HG03457 (cell line): ENCODE measurements around the gene CAMTA1.
"Not testable (repeated sequence)": the region's sequence is repeated elsewhere in the genome, so short reads cannot be mapped to it uniquely, and the experiment has no call there.

Source experiments
- ATAC-seq: cut with Tn5 transposase; IDR thresholded peaks from one replicate; pipeline ENCODE4 v1.9.1; 2021; ENCODE audit warnings: moderate number of reproducible peaks; ENCODE audit not compliant: unreplicated experiment

CAMTA1 gene

DNA sequence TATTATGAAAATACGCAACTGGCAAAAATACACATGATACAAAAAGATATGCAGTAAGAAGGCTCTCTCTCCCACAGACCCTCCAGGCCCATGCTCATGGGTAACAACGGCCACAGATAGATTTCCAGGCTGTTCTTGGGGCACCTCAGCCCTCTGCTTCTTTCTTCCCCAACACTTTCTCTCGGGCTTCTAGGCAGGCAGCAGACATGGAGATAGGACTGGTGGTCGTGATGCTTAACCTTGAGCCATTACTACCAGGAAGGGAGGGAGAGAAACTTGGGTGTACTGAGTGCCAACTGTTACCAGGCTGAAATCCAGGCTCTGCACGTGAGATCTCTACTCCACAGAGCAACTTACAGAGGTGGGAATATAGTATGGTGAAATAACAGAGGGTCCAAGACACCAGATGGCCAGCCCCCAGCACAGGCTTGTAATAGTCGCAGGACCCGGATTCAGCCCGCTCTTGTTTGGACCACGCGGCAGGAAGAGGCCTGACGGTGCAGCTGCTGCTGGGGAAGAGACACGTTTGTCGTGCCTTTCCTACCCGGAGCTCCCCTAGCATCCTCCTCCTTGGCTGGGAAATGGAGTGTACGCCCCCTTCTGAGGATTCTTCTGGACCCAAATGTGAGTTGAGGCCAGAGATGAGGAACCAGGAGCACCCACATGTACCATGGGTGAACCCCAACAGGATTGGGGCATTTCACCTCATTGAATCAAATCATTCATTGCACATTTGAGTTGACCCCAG is 544.8 kb downstream of the CAMTA1 start:
- ATAC-seq: no peak

DNA sequence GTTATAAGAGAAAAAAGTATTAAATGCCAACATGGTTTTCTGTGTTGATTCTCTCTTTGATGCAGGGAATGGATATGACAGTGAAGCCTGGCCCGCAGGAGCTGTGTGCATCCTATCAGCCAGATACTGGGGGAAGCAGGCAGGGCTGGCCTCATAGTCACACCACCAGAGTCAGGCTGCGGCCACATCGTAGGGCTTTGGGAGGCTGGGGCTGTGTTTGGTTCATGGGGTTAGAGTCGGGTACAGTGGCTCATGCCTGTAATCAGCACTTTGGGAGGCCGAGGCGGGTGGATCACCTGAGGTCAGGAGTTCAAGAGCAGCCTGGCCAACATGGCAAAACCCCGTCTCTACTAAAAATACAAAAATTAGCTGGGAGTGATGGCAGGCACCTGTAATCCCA is 545.5 kb downstream of the CAMTA1 start:
- ATAC-seq: not testable (repeated sequence)

DNA sequence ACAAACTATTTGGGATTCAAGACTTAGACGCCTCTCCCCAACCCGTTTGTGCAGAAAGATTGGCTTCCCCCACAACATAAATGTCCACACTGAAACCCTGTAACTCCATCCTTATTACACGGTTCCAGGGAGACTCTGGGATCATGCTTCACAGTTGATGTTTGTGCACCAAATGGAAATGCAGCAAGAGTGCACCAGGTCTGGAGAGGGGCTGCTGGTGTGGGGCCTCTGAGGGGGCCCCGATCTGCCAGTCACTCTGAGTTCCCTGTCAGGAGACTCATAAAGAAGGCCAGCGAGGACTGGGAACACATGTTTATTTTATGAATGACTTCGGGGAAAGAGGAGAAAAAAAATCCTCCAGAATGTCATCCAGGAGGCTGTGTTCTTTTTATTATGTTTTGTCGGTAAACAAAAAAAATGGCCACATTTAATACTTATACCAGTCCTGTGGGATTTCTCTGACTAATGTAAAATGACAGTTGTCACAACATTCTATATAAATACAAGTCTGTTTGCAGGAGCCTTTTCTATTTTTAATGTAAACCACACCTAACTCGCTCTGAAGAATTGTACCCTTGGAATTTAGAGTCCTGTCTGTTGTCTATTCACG is 546.8 kb downstream of the CAMTA1 start:
- no peak for ATAC-seq

DNA sequence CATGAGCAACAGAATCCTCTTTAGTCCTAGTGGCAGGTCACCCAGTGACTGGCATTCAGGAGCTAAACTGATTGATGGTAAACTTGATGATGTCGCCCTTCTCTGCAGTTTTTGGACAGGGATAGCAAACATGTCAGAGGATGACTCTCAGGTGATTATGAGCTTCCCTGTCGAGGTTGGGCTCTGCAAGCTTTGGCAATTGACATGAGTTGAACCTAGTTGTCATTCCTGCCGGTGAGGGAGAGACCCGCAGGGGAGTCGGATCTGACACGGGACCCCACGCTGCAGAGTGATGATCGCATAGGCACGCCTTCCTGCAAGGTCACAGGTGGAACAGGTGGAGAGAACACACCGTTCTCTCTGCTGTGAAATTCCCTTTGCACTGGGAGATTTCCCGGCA is 547.8 kb downstream of the CAMTA1 start:
- no peak for ATAC-seq

DNA sequence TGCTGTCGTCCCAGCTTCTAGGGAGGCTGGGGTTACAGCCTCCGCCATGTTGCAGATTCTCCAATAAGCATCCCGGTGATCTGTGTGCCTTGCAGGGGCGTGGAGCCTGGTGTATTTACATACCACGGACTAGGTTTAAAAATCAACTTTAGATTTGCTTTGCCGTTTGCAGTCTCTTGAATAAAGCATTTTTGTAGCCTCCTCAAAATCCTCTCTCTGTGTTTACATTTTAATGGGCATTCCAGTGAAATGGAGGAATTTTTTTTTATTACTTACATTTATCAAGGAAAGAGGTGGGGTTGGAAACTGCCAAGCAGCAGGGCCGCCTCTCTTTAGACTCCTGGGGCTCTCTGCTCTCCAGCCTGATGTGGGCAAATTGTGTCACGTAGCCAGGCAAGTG is 548.4 kb downstream of the CAMTA1 start:
- no peak for ATAC-seq

DNA sequence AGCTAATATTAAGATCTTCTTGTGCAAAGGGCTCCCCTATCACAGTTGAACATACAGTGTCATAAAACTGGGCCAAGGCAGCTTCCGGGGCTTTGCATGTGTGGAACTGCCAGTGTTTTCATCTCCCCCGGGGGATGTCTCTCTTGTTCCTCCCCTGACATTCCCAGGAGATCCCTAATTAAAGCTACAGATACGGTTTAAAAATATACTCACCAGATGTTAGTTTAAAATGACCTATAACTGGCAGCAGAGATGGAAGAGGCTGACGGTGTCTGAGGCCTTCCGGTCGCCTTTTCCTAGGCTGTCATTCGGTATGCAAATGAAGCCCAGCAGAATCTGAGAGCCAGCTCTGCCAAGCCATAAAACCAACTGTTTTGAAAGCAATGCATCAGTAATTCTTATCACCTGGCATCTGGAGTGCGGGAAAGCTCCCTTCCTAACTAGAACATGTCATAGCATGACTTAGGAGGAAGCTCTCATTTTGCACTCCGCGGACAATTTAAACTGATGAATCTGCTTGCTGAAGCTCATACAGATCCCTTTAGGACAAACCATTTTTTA is 549.3 kb downstream of the CAMTA1 start:
- ATAC-seq: no peak

DNA sequence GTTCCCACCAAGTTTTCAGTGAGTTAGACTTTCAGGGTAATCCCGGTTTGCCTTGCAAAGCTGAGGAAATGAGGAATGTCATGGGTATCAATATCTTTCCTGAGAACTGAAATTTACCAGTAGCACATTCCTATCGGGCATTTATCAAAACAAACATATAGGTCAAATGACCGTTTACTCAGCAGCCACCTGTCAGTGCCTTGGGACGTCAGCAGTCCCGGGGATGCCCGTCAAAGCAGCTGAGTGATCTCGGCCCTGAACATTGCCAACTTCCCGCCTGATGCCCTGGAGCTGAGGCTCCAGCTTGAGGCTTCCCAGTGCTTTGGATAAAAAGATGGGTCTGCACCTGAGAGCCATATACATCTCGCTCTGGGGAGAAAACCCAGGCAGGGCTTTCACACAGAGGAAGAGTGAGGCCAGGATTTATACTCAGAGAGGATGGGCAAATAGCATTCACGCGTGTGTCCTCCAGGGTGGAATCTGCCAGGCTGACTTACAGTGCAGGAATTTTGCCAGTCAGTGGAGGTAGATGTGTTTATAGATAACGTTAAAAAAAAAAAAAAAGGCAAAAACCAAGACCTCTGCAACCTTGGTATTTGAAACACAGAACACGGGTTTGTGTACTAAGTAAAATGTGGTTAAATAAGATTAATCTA is 550.1 kb downstream of the CAMTA1 start:
- ATAC-seq: no peak

DNA sequence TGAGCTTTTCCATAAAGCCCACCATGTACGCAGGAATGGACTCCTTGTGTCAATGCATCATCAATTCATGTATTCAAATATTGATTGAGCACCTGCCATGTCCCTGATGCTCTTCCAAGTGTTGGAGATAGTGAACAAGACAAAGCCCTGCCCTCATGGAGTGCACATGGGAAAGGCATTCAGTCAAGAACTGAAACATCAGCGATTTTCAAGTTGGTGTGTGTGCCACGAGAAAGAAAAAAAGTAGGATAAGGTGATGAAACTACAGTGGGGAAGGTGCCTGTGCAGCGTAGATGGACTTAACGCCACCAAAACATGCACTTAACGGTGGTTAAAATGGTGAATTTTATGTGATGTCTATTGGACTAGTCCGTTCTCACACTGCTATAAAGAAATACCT is 553.2 kb downstream of the CAMTA1 start:
- ATAC-seq: no peak

DNA sequence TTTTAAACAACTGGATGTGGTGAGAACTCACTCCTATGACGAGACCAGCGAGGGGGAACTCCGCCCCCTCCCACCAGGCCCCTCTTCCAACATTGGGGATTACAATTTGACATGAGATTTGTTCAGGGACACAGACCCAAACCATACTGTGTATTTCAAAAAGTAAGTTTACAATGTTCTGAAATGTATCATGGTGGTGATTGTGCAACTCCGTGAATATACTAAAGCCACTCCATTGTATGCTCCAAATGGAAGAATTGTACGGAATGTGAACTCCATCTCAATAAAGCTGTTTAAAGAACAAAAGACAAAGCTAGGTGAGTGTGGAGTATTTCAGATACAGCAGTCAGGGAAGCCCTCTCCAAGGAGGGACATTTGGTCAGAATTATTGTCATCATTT is 553.8 kb downstream of the CAMTA1 start:
- ATAC-seq: no peak

DNA sequence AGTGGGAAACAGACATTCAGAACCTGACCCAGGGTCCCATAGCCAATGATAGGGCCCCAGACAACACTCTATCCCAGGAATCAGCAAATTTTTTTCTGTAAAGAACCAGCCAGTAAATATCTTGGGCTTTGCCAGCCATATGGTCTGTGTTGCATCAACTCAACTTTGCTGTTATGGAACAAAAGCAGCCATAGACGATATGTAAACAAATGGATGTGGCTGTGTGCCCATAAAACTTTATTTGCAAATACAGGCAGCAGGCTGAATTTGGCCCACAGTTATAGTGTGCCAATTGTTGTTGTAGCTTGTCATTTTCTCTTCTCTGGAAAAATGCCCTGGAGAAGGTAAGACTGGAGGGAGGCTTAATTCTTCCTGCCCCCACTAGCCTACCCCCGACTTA is 554.7 kb downstream of the CAMTA1 start:
- no peak for ATAC-seq

DNA sequence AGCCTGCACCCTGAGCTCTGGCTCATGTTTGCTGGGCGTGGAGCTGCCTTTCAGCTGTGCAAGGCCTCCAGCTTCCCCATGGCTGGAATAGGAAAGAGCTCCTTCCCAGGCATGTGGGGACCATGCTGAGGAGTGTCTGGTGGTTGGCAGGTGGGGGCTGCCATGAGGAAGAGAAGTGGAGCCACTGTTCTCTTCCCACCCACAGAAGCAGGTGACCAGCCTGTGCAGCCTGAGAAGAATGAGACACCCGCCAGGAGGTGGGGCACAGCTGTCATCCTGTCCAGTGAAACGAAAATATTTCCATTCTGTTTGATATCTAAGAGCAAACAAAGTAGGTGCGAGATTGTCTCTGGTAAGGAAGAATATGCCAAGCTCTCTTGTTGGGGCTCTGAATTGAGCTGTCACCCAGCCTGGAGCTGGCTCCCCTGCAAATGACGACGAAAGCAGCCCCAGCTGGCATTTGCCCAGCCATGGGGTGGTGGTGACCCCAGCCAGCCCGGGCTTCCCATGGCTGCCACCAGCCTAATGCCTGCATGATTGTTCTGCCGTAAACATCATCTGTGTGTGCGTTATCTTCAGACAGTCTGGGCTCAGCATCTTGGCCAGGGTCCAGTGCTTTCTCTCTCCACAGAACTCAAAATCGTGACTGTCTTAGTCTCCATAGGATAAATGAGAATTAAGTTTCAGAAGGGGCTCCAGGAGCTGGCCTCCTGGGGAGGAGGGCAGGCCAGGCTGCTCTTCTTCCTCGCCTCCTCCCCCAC is 556.1 kb downstream of the CAMTA1 start:
- ATAC-seq: no peak

DNA sequence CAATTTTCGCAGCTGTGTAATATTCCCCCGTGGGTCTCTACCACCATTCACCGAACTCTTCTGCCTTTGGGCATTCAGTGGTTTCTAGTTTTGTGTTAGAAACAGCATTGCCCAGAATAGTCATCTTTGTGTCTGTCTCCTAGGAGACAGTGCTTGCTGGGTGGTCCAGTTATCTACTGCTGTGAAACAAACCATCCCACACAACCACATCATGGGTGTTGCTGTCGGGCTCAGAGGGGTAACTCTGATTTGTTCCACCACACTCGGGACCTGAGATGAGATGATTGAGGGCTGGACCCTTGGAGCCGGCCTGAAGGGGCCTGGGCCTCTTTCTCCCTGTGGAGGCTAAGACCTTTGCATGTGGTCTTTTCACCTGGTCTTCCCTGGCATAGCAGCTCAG is 558.6 kb downstream of the CAMTA1 start:
- ATAC-seq: no peak

DNA sequence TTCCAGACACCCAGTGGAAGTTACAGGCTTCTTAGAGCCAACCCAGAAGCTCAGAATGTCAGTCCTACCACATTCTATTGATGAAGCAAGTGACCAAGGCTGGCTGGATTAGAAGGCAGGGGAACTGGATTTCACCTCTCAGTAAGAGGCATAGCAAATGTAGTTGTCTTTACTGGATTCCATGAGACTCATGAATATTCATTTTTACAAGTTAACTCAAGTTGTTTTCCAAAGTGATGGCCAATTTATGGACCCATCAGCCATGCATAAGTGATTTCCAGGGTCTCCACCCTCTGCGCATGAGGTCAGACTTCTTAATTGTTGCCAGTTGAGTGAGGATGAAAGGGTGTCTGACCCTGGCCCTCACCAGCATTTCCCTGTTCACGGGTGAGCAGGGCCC is 559.0 kb downstream of the CAMTA1 start:
- ATAC-seq: no peak

DNA sequence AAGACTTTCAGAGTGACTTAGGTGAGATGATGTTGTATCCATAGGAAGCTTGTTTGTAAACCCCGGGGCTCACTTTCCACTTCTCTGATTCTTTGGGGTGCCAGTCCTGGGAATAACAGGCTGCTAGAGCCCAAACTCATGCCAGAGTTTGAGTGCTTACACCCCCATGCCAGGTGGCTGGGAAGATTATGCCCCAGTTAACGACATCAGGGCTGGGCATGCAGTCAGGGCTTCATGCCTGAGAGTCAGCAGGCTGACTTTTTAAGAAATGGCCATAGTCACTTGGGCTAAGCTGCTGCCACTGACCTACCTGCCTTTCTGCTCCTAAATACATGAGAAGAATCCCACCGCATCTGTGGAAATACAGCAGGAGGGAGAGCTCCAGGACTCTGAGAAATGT is 560.3 kb downstream of the CAMTA1 start:
- no peak for ATAC-seq

DNA sequence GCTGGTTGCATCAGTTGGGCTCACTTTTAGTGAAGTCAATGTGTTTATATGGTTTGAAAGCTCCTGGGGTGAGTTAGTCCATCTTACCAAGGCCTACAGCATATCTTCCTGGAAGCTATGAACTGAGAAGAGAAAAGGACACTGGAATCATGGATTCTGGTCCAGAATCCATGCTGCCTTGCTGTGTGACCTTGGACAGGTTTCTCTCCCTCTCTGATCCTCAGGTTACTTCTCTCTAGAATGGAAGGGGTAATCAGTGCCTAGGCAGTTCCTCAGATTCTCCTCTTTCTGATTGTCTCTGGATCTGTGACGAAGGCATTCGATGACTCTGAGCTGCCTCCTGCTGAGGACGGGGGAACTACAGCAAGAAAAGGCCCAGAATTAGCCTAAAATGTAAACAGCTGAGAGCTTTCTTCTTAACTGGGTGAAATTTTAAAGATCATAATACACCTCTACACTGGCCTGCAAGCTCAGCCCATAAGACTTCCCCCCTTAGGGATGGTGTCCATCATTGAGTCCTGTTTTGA is 560.9 kb downstream of the CAMTA1 start:
- no peak for ATAC-seq

DNA sequence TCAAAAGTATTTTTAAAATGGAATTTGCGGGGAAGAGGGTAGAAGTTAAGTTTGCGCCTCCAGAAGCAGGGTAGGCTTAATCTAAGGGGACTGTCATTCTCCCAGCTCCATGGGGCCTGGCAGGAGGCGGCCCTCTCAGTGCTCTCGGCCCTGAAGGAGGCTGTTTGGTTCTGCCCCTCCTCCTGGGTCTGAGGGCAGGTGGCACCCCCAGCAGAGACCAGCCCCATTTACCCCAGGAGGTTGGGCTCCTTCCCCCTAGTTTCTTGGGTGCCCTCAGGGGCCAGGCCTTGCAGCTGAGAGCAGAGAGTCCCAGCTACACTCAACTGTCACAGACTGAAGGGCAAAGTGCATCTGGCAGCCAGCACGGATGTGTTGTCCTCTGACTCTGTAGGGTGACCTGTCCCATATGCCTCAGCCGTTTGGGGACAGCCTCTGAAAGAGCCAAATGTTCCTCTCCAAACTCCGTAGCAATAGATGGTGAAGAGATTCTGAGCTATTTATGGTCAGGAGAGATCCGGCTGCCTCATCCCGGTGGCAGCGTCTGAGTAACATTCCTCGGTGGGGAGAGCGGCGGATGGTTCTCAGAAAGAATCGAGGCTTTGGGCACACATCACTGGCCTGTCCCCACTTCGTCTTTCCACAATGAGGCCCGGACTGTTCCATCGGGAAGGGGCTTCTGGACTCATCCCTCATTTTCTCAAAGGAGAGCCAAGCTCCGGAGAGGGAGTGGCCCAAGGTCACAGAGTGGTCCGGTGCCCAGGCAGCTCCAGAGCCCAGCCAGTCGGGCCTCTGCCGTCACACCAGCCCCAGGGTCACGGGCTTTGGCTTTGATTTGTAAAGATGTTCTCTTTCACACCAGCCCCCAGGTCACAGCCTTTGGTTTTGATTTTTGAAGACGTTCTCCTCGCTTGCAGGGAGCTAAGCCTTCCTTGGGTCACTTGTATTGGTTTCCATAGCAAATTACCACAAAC is 561.6 kb downstream of the CAMTA1 start:
- ATAC-seq: no peak

DNA sequence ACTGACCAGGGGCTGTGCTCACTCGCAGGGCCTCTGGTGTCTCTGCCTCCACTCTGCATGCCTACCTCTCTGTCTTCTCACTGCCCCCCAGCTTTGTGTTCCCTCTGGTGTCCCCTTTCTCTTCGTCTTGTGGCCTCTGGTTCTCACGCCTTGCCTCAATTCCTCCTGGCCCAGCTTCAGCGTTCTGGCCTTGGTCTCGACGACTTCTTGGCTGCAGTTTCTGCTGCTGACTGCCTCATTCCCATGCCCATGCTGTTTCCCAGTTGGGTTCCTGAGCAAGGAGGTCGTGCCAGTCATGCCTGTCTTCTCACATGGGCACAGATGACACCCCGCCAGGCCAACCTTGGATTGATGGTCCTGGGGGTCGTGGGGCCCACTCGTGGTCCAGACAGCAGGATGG is 562.8 kb downstream of the CAMTA1 start:
- ATAC-seq: no peak

DNA sequence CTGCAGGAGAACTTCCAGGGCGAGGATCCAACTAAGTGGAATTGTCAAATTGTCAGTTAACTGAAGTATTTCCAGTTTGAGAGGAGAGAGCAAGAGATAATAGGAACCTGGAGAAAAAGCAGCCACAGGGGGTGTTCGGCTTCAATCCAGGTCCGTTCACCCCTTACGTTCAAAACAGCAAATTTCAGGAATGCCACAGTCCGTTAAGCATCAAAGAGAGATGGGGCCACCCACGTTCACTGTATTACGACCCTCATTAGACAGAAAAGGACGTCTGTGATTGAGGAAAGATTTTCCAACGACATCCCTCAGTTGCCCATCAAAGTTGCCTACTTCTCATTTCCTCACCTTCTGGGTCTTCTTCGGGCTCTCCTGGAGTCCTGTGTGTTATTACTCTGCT is 563.3 kb downstream of the CAMTA1 start:
- no peak for ATAC-seq

DNA sequence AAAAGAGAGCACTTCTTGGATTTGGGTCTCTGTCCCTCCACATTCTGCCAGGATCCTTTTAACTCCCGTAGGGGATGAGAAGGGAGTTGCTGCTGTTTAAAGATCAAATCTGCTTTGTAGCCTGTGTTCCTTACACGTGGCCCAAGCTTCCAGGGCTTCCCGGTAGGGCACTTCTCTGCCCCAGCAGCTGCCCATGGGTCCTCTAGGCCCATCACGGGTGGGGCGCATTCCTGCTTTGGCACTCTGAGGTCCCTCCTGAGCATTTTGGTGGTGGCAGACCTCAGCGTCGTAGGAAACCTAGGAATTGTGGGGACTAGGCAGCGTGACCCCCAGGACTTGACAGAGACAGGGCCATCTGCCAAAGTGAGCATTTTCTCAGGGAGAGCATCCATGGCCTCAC is 565.5 kb downstream of the CAMTA1 start:
- no peak for ATAC-seq

DNA sequence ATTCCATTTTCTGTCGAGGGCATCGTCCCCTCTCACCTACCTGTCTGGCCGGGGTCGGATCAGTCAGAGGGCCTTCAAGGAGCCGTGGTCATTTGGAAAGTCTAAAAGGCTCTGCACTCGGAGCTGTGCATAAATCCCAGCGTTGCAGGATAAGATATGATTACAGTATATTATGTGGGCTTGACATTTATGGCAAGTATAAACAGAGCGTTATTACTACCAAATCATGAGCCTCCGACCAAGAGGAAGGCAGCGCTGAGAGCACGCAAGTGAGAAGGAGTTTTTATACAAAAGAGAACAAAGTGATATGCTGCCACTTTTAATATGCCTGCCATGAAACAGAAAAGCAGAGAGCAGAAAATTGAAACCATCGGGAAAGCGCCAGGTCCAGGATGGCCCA is 566.4 kb downstream of the CAMTA1 start:
- ATAC-seq: no peak
